ENCODE measurements around the gene MT1M.
"Not testable (repeated sequence)": the region's sequence is repeated elsewhere in the genome, so short reads cannot be mapped to it uniquely, and the experiment has no call there.

Gene MT1M

DNA sequence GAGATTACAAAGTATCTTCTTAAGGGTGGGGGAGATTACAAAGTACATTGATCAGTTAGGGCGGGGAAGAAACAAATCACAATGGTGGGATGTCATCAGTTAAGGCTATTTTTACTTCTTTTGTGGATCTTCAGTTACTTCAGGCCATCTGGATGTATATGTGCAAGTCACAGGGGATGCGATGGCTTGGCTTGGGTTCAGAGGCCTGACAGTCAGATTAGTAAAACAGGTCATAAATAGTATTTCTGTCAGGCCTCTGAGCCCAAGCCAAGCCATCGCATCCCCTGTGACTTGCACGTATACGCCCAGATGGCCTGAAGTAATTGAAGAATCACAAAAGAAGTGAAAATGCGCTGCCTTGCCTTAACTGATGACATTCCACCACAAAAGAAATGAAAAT lies 42.1 kb downstream of the MT1M start:
- not testable (repeated sequence) for DNase-seq (ENCODE audit: low spot score)

DNA sequence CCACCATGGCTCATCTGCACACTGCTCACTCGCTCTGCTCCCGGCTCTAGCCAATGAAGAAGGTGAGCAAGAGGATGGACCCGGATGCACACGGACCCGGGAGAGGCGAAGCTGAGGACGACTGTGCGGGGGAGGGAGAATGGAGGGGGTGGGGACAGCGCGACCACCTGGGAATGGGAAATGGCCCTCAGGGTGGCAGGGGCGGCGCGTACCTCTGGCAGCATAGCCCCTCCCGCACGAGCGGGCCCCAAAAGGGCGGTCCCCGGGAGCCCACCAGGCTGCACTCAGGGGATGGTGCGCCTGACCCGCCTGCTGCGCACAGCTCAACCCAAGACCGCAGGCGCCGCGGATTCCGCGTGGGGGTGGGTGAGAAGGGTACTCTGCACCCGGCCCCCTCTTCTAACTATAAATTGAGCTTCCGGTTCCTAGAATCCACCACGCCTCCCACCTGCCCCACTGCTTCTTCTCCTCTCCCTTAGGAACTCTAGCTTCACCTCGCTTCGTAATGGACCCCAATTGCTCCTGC lies 43.3 kb downstream of the MT1M start:
- DNase-seq (ENCODE audit: low spot score) = no peak

GRCh38 chr16:56677474-56677873 lies 45.0 kb downstream of the MT1M start:
- DNase-seq (ENCODE audit: low spot score) = no peak

DNA sequence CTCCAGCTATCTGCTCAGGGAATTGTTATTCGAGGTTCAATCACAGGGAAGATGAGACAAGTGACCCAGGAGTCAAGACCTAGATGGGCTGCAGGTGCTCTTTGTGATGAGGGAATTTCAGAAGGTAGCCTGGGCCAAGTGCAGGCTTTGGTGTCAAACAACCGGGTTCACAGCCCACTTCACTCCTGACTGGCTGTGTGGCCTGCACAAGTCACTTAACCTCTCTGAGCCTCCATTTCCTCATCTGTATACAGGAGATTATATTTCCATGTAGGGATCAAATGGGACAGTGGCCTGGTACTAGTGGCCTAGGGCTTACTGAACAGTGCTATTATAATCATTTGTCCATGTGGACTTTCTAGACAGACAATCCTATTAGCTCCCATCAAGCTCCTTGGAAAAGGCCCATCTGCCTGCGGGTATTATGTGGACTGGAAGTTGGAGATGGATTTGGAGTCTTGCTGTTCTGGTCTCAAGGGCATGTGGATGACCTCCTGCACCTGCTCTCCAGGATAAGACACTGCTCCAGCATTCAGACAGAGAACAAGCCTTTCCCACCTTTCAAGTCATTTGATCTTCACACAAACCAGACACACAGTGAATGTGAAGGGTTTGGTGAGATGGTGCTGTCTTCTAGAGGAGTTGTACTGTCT lies 46.7 kb downstream of the MT1M start:
- DNase-seq (ENCODE audit: low spot score) = no peak

- DNase-seq (ENCODE audit: low spot score) = no peak
Measured at GRCh38 chr16:56679818-56680217, 47.4 kb downstream of the MT1M start.

DNA sequence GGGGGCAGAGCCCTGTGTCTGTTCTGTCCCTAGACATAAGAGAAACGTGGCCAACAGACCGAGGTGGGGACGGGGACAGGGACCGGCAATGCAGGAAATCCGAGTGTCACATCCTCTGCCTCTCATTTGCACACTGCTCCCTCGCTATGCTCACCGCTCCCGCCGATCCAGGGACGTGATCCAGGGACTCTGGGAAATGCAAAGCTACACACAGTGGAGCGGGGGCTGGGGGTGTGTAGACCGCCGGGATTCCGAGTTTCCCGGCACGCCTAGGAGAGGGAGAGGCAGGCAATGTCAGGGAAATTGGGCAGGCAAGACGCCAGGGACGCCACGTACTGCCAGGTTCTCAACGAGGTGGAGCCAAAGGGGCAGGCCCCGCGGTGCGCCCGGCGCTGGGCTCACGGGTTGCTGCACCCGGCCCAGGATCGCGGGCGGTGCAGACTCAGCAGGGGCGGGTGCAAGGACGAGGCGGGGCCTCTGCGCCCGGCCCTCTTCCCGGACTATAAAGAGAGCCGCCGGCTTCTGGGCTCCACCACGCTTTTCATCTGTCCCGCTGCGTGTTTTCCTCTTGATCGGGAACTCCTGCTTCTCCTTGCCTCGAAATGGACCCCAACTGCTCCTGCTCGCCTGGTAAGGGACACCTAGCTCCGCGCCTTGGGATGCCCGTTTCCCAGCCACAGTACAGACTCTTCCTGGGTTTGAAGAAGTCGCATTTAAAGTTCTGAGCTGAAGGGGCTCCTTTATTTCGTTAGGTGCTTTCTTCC lies 49.7 kb downstream of the MT1M start, which contains the start of gene MT1X:
Gene MT1X (plus strand): TSS at position 532 of the 764 bp plus-strand sequence. CDS start 71 bp downstream, at position 603.
- peak; percentile 88 for DNase-seq (ENCODE audit: low spot score)

DNA sequence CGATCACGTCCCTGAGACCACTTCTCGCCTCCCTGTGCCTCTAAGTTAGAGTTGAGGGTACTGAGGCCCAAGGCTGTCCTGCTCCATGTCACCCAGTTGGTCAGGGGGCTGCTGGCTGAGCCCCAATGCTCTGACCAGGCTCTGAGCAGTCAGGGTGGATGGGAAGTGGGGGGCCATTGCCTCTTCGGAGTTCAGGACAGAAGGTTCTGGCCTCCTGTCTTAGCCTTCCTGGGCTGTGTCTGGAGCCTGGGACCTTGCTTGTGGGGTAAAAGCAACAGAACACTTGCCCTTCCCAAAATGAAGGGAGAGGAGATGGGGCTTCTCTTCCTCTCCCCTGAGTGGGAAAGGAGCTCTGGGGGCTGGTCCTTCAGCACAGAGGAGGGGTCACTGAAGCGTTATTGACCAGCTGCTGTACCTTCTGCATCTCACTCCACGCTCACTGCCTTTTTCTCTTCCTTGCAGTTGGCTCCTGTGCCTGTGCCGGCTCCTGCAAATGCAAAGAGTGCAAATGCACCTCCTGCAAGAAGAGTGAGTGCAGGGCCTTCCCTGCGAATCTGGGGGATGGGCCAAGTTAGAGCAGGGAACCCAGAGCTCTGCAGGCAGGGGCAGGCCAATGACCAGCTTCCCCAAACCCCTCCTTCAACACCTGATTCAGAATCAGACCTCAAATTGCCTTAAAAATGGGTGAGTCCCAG lies 50.4 kb downstream of the MT1M start:
- no peak for DNase-seq (ENCODE audit: low spot score)

Data from iPS-NIHi11 (cell line).